Thoracic aorta (tissue), 2 donors: Measurements from ENCODE around the gene SLC39A5. TPM values are rescaled to one million over a fixed set of nuclear protein-coding genes. Genes with fewer than 3 reads are reported as not detected.
"Not testable (repeated sequence)": the region's sequence is repeated elsewhere in the genome, so short reads cannot be mapped to it uniquely, and the experiment has no call there.

Experiments
- ATAC-seq: fragments of 150-250 bp; one replicate; pipeline ENCODE4 v1.8.0; 2017; ENCODE audit warnings: low read depth; ENCODE audit not compliant: insufficient number of reproducible peaks, low FRiP score
- DNase-seq: peaks from one replicate; pipeline ENCODE4 v3.0.0-alpha.2; 2020; ENCODE audit warnings: low spot score
- H3K27ac ChIP-seq, 2 donors: fragments of 200-600 bp; sonication (generic); 1 replicate in 1 of 2; 2 replicates in 1 of 2; pipeline ENCODE4 v1.5.1; 2016; ENCODE audit warnings: mild to moderate bottlenecking in 2 of 2, moderate library complexity in 2 of 2
- H3K27me3 ChIP-seq: fragments of 200-600 bp; sonication (generic); replicated peaks from 2 replicates; pipeline ENCODE4 v1.6.0; 2016; ENCODE audit warnings: mild to moderate bottlenecking; ENCODE audit not compliant: insufficient read depth
- H3K36me3 ChIP-seq: fragments of 200-600 bp; sonication (generic); one replicate; pipeline ENCODE4 v1.5.1; 2016
- H3K4me1 ChIP-seq, 2 donors: fragments of 200-600 bp; sonication (generic); 1 replicate in 1 of 2; 2 replicates in 1 of 2; pipeline versions ENCODE4 v1.5.1 to v1.6.0; 2016; ENCODE audit warnings: low read depth in 2 of 2, mild to moderate bottlenecking in 1 of 2; ENCODE audit not compliant: control insufficient read depth in 1 of 2
- H3K4me3 ChIP-seq: fragments of 200-600 bp; sonication (generic); 2 replicates; pipeline ENCODE4 v1.5.1; 2016; ENCODE audit warnings: mild to moderate bottlenecking
- H3K9me3 ChIP-seq: fragments of 200-600 bp; sonication (generic); 2 replicates; pipeline ENCODE4 v1.5.1; 2016
- CTCF ChIP-seq: fragments of 200-600 bp; sonication (generic); IDR thresholded peaks from one replicate; pipeline ENCODE4 v1.5.1; 2019; ENCODE audit warnings: antibody characterized with exemption
- total RNA-seq, 2 donors: library from RNA; depleted of rRNA; stranded (reverse); fragments of >200 nt; gene quantifications; one replicate each; pipeline versions ENCODE4 v1.1.0 to v1.2.3, GENCODE V29; 2016

SLC39A5 gene
- total RNA-seq, 2 donors from 2014 or later: not detected

GRCh38 chr12:56282030-56282429, 52.2 kb downstream of the SLC39A5 start:
- no peaks in the 10 kb centered on the region for H3K9me3 ChIP-seq
- peaks cover 52% of the 10 kb centered on the region for H3K36me3 ChIP-seq
- H3K4me3 ChIP-seq: no peak overlapping the region
- H3K27ac ChIP-seq: no peak overlapping the region
- no peak for ATAC-seq
- no peaks in the 10 kb centered on the region for H3K27me3 ChIP-seq
- no peaks in the 10 kb centered on the region for H3K4me1 ChIP-seq
- no peak for TF ChIP-seq CTCF
- no peak for DNase-seq

- Histone ChIP-seq H3K27me3 (no peaks in the 10 kb centered on the region), H3K36me3 (peaks cover 52% of the 10 kb centered on the region), H3K9me3 (no peaks in the 10 kb centered on the region), H3K27ac (no peak overlapping the region), H3K4me1 (no peaks in the 10 kb centered on the region), H3K4me3 (no peak overlapping the region)
- DNase-seq (no peak), ATAC-seq (no peak)
- no peak for TF ChIP-seq CTCF
Measured at GRCh38 chr12:56282579-56282978, 52.7 kb downstream of the SLC39A5 start.

DNA sequence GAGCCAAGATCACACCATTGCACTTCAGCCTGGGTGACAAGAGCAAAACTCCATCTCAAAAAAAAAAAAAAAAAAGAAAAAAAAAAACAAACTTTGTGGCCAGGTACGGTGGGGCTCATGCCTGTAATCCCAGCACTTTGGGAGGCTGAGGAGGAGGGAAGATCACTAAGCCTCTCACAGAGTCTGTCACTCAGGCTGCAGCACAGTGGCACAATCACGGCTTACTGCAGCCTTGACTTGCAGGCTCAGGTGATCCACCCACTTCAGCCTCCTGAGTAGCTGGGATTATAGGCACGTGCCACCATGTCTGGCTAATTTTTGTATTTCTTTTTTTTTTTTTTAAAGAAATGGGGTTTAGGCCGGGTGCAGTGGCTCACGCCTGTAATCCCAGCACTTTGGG, 54.4 kb downstream of the SLC39A5 start:
- DNase-seq, H3K27me3 ChIP-seq, ATAC-seq, H3K4me3 ChIP-seq, H3K27ac ChIP-seq, H3K9me3 ChIP-seq, H3K4me1 ChIP-seq: not testable (repeated sequence)
- peaks cover 41% of the 10 kb centered on the region for H3K36me3 ChIP-seq

DNA sequence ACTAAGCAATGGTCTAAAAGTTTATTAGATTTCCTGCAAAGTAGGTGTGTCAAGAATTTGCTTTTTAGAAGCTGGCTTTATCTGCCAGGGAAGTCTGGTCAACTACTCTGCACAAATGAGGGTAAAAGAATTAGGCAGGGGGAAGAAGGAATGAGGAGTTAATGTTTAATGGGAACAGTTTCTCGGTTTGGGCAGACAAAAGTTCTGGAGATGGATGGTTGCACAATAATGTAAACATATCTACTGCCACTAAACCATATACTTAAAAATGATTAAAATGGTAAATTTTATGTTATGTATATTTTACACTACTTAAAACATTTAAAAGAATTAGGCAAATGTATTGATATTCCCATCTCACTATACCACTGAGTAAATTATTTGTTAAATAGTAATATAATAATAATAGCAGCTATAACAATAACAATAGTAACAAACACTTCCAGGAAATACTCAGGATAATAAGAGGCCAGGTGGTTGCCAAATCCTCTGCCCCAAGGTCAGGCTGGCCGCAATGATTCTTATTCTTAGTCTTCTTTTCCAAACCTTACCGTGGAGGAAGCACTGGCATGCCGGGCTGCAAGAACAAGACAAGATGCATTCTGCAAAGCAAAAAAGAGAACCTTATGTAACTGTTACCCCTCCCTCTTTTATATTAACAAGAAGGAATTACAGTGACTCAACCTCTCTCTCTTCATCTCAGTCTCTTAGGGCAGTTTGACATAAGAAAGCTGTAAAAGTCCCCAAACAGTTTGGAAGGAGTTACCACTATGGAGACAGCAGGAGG, 56.4 kb downstream of the SLC39A5 start:
- H3K36me3 ChIP-seq: peaks cover 36% of the 10 kb centered on the region
- TF ChIP-seq CTCF: no peak
- ATAC-seq (no peak), DNase-seq (no peak)
- no peaks in the 10 kb centered on the region for H3K9me3 ChIP-seq
- no peaks in the 10 kb centered on the region for H3K27me3 ChIP-seq
- H3K4me1 ChIP-seq: no peaks in the 10 kb centered on the region
- H3K4me3 ChIP-seq: no peak overlapping the region
- no peak overlapping the region for H3K27ac ChIP-seq

Other genes with a start within 250 kb of the SLC39A5 start
- gene SUOX, start 232.8 kb upstream of the SLC39A5 start, total RNA-seq: 10 to 100 TPM; 17.6 to 20.6 TPM
- gene IKZF4, start 209.0 kb upstream of the SLC39A5 start, total RNA-seq: 1 to 10 TPM; 4.5 to 7.6 TPM
- gene RPS26, start 188.1 kb upstream of the SLC39A5 start, total RNA-seq: 1,000 to 10,000 TPM in 1 of 2 donors, 100 to 1,000 TPM in 1; 103 to 1,114 TPM
- gene ERBB3, start 149.9 kb upstream of the SLC39A5 start, total RNA-seq: 1 to 10 TPM; 1.1 to 3.2 TPM
- 100 to 1,000 TPM in 1 of 2 donors, 10 to 100 TPM in 1; 53.2 to 111 TPM for gene PA2G4, start 125.5 kb upstream of the SLC39A5 start, total RNA-seq
- 1,000 to 10,000 TPM in 1 of 2 donors, 100 to 1,000 TPM in 1; 923 to 1,490 TPM for gene RPL41, start 113.4 kb upstream of the SLC39A5 start, total RNA-seq
- 1 to 10 TPM; 4.1 to 7.1 TPM for gene ZC3H10, start 111.8 kb upstream of the SLC39A5 start, total RNA-seq
- 100 to 1,000 TPM; 113 to 128 TPM for gene ESYT1, start 101.8 kb upstream of the SLC39A5 start, total RNA-seq
- gene MYL6B, start 77.5 kb upstream of the SLC39A5 start, total RNA-seq: 10 to 100 TPM; 17.1 to 19.1 TPM
- gene MYL6, start 71.7 kb upstream of the SLC39A5 start, total RNA-seq: 1,000 to 10,000 TPM; 1,762 to 3,064 TPM
- 100 to 1,000 TPM in 1 of 2 donors, 10 to 100 TPM in 1; 68.6 to 109 TPM for gene SMARCC2, start 40.6 kb upstream of the SLC39A5 start, total RNA-seq
- gene RNF41, start 8.1 kb upstream of the SLC39A5 start, total RNA-seq: 10 to 100 TPM; 66.6 to 76.5 TPM
- gene NABP2, start 5.7 kb upstream of the SLC39A5 start, total RNA-seq: 10 to 100 TPM in 1 of 2 donors, 1 to 10 TPM in 1; 8.7 to 17.2 TPM
- gene ANKRD52, start 28.3 kb downstream of the SLC39A5 start, total RNA-seq: 10 to 100 TPM; 30.9 to 36.3 TPM
- 10 to 100 TPM; 14.6 to 26.3 TPM for gene COQ10A, start 36.9 kb downstream of the SLC39A5 start, total RNA-seq
- gene CS, start 70.3 kb downstream of the SLC39A5 start, total RNA-seq: 100 to 1,000 TPM; 120 to 143 TPM
- 10 to 100 TPM; 72.0 to 85.1 TPM for gene CNPY2, start 85.9 kb downstream of the SLC39A5 start, total RNA-seq
- gene PAN2, start 103.9 kb downstream of the SLC39A5 start, total RNA-seq: 10 to 100 TPM; 39.8 to 42.7 TPM
- gene IL23A, start 108.8 kb downstream of the SLC39A5 start, total RNA-seq: not detected
- gene STAT2, start 130.1 kb downstream of the SLC39A5 start, total RNA-seq: 100 to 1,000 TPM; 161 to 192 TPM
- gene APOF, start 132.8 kb downstream of the SLC39A5 start, total RNA-seq: not detected
- 1 to 10 TPM; 3.0 to 4.4 TPM for gene TIMELESS, start 219.4 kb downstream of the SLC39A5 start, total RNA-seq
- not detected for gene MIP, start 224.6 kb downstream of the SLC39A5 start, total RNA-seq
- 1 to 10 TPM; 2.3 to 5.8 TPM for gene SPRYD4, start 238.5 kb downstream of the SLC39A5 start, total RNA-seq